NCI-H345 (cell line): ENCODE measurements around the gene ABCD1.

Experiments
- DNase-seq: peaks from one replicate; lab custom pipeline; 2025; lab: John Stamatoyannopoulos, UW

Gene ABCD1

GRCh38 chrX:153791104-153791852 is 66.6 kb downstream of the ABCD1 start:
- no peak for DNase-seq

- DNase-seq, result no peak
Observed at GRCh38 chrX:153792368-153792767, 67.7 kb downstream of the ABCD1 start.

DNA sequence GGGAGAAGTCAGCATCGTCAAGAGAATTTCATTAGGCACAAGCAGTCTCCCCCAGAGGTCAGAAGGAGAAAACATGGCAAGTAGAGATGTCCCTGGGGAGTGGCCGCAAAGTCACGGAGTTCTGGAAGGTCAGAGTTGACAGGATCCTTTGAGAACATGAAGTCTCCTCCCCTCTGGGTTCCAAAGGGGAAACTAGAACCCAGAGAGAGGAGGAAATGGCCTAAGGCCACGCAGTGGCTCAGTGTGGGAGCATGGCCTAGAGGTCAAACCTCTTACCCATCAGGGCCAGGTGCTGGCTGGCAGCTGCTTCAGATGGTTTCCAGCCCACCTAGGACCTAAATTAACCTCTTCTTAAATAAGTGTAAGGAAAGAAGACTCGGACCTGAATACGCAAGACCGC is 68.6 kb downstream of the ABCD1 start:
- no peak for DNase-seq
